GM21360 (cell line): ENCODE measurements around the gene ABHD16B.
"Not testable (repeated sequence)": the region's sequence is repeated elsewhere in the genome, so short reads cannot be mapped to it uniquely, and the experiment has no call there.

Experiments used
- ATAC-seq: cut with Tn5 transposase; IDR thresholded peaks from one replicate; pipeline ENCODE4 v1.9.1; 2021; ENCODE audit warnings: mild to moderate bottlenecking, moderate library complexity; ENCODE audit not compliant: unreplicated experiment

The ABHD16B gene

DNA sequence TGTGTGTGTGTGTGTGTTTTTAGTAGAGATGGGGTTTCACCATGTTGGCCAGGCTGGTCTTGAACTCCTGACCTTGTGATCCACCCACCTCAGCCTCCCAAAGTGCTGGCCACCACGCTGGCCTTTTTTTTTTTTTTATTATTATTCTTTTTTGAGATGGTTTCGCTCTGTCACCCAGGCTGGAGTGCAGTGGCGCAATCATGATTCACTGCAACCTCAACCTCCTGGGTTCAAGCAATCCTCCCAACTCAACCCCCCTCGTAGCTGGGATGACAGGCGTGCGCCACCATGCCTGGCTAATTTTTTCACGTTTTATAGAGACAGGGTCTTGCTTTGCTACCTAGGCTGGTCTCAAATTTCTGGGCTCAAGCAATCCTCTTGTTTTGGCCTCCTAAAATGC lies 12.9 kb downstream of the ABHD16B start:
- ATAC-seq = not testable (repeated sequence)

DNA sequence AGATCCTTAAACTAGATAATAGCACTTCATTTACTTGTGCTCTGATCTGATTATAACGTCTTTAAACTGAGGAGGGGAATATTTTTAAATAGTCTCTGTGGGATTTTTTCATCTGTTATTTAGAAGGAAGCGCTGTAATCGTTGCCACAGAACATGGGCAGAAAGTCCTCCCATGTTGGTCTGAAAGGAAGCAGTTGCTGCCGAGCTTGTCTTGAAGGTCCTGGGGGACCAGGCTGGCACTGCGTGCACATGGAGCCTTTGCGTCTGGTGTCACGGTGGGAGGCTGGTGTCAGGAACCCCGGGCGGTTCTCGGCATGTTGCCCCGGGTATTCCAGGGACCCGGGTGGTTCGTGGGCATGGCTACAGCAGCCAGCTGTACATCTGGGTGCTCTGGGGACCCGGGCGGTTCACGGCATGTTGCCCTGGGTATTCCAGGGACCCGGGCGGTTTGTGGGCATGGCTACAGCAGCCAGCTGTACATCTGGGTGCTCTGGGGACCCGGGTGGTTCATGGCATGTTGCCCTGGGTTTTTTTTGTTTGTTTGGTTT lies 15.3 kb downstream of the ABHD16B start:
- ATAC-seq = no peak

DNA sequence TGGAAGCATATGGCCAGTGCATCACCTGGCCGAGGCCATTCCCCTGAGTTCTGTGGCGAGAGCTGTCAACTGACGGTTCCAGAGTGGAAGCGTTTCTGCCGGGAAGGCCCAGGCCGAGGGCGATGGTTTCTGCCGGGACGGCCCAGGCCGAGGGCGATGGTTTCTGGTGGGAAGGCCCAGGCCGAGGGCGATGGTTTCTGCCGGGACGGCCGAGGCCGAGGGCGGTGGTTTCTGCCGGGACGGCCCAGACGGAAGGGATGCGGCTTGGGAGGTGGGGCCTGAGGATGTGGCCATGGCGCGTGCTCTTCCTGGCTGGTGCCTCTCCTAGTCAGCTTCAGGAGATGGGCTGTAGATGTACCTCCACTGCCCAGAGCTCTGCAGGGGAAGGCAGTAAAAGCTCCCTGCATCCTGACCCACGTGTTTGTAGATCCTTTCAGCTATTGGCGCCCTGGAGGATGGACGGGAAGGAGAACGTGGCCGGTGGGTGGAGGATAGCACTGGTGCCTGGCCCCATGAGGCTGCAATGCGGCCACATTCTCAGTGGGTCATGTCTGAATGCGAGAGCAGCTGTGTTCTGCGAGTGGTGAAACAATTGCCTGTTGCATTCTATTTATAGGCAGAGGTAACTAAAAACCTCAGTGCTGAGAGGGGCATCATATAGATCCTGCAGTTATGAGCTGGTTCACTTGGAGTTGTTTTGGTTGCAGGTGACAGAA lies 16.6 kb downstream of the ABHD16B start:
- ATAC-seq = no peak

DNA sequence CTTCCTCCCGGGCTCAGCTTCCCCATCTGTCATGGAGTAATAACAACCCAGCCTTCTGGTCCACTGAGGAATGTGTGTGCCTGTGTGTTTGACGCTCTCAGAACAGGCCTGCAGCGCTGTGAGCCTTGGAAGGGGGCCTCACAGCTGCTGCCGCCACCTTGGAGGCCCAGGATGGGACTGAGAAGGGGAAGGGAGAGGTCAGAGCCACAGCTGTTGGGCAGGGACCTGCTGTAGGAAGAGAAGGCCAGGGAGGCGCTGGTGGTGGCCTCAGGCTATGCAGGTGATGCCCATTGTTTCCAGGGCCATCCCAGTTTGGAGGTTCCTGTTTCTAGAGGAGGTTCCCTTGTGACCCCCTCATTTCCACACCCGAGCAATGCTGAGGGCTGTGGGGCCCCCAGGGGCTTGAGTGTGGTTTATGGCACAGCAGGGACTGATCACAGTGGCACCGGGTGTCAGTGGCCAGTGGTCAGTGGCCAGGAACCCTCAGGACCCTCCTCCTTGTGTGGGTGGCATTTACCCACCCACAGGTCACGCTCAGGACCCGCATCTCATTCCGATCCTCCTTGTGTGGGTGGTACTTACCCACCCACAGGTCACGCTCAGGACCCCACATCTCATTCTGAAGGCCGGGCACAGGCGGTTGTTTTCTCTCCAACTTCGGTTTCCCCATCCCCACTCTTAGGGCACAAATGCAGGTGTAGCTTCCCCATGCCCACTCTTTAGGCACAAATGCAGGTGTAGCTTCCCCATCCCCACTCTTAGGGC lies 17.8 kb downstream of the ABHD16B start:
- no peak for ATAC-seq

DNA sequence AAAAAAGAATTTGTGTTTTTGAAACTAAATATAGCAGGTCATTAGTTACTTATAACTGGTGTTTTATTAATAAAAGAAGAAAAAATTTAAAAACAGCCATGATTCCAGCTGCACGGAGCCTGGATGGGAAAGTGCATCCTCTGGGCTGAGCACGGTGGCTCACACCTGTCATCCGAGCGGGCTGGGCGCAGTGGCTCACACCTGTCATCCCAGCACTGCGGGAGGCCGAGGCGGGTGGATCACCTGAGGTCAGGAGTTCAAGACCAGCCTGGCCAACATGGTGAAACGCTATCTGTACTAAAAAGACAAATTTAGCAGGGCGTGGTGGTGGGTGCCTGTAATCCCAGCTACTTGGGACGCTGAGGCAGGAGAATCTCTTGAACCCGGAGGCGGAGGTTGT lies 19.6 kb downstream of the ABHD16B start:
- ATAC-seq = not testable (repeated sequence)

DNA sequence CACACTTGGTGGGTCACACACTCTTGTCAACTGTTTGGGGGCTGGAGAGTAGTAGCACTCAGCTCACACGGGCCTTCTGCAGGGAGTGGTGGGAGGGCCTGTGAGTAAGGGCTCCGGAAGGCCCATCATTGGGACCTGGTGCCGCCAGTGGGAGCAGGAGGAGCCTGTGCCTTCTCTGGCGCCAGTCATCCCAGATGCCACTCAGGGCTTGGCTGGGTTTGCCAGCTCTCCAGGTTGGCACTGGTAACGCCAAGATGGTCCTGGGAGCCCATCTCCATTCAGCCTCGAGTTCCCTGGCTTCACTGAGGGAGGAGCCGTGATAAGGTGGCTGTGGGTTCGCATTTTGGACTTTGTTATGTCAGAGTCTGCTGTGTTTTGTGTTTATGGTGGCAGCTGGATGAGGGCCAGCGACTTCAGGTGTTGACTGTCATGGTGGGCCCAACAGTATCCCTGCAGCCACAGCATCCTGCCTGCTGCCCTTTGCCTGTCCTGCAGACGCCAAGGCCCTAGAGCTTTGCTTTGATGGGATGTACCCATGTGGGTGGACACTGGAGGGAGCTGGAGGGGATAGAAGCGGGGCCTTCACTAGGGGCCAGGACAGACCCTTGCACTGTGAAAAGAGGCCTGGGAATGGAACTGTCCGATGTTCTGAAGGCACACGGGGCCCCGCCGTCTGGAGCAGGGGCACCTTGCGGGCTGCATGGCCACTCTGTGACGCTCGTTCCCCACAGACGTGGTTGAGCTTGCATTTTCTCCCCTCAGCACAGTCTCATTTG lies 20.3 kb downstream of the ABHD16B start:
- ATAC-seq = no peak

DNA sequence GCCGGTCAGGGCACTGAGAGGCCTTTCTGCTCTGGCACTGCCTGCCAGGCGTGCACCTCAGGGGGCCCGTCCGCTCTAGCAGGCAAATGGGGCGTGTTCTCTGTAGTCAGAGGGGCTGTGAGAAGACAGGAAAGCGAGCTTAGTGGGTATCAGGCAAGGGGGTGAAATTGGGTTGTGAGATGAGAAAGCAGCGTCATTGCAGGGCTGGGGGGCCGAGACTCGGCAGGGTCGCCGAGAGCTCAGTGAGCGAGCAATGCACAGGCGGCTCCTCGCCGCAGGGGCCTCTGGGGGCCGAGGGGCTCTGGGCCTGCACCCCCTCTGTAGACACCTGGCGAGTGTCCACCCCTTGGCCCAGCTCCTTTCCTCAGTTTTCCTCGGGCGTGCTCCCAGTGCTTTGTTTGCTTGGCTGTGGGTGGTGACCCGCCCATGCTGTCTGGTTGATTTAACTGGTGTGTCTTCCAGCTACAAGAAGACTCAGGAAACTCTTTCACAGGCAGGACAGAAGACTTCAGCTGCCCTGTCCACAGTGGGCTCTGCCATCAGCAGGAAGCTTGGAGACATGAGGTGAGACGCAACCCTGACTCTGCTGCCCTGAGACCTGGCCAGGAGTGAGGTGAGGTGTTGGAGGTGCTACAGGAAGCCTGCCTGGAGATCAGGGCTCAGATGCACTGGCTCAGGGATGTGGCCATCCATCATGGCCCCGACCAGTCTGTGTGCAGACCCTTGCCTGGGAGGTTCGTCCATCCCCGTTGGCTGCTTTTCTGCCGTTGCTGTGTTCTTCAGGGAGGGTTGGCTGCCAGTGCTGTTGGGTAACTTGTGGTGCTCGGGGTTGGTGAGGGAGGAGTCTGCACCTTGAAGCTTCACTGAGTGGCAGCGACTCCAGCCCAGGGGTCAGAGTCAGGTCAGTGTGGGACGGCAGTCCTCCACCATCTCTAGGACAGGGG lies 21.2 kb downstream of the ABHD16B start:
- ATAC-seq = no peak

DNA sequence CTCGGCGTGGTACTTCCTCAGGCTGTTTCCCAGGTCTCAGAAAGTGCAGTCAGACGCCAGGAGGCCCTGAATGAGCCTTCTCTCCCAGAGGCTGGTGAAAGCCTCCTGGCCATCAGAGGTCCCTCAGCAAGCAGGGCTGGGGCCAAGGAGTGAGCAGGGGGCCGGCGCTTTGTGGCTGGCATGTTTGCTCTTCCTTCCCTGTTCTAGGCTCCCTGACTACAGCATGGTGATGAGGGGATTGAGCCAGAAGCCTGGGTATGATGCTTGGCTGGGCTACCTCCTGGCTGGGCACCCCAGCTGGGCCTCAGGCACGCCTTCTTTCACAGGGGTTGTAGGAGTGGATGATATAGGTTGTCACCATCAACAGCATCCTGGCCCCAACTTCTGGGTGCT lies 21.9 kb downstream of the ABHD16B start:
- no peak for ATAC-seq

DNA sequence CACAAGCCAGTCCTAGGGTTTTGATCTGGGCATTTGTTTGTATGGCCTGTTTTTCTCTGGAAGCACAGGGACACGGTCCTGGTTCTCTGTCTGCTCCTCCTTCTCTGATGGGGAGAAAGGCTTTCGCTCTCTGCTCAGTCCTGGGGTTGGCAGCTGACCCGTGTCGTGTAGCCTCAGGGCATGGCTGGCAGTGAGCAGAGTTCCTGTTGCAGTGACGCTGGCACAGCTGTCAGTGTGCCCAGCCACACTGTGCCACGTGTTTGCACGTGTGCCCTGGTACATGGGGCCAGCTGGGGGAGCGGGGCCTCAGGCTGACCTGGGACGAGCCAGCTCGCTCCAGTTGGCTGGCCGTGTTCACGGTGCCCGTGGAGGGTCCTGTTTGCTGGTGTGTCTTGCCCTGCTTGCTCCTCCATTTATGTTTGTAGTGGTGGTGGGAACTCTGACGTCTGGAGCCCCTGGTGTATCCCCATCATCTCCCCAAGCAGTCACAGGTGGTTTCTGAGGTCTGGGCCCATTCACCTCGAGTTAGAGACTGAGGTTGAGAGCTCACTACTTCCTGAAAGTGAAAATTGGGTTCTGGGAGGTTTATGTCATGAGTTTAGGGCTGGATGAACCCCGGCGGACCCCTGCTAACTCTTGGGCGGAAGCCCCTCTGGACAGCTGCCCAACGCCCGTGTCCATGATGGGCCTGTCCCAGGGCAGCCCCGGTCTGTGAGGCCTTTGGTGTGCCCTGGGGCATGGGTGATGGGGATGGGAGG lies 23.4 kb downstream of the ABHD16B start:
- no peak for ATAC-seq

DNA sequence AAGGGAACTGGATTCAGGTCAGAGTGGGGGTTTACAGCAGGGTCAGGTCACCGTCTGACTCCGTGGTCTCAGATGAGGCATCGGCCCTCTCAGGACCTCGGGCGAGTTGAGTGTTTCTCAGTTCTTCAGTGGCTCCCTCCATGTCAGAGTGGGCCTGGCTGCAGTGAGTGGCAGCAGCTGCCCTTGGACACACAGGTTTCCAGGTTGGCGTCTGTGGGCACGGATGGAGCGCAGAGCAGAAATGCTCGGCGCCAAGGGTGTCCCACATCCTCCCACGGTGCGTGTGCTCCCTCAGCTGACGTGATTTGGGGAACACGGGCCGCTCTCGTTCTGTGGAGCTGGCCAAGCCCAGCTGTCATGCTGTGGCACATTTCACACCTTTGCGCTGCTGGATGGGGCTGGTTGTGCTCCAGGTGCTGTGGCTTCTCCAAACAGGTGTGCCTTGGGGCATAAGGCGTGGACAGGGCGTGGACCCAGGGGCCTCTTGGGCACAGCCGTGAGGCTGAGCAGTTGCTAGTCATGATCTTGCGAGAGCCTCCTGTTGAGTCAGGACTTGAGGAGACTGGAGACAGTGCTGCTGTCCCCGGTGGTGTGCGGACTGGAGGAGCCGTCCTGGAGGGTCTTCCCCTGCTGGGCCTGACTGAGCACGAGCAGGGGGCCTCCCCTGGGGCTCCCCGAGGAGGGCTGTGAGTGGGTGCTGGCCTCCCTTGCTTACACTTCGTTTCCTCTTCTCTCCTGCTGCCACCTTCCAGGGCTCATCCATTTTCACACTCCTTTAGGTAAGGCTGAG lies 24.2 kb downstream of the ABHD16B start:
- no peak for ATAC-seq

DNA sequence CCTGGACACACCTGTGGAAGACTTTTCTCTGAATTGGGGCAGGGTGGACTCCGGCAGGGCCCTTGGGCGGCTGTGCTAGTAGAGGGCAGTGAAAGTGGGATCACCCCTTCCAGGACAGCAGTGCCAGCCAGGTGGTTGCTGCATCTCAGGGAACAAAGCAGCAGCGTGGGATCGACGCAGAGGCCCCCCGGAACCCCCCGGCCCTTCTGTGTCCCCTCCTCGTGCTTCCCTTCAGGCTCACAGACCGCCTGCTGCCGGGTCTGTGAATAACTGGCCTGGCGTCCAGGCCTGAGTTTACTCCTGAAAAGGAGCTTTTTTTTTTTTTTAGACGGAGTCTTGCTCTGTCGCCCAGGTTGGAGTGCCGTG lies 24.7 kb downstream of the ABHD16B start:
- ATAC-seq = no peak

DNA sequence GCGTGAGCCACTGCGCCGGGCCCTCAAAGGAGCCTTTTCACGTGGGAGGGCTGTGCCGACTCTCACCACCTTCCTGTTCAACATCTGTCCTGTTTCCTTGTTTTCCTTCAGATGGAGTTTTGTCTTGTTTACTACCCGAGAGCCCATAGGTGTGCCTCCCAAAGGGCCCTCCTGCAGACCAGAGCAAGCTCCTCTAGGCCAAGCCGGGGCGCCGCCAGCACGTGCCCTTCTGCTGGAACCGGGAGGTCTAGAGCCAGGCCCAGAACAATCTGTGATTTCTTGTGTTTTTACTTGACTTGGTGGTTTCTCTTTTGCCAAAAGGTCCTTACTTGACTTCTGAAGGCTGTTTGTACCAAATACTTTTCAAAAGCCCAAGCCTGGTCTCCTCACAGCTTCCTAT lies 25.6 kb downstream of the ABHD16B start:
- ATAC-seq = no peak

DNA sequence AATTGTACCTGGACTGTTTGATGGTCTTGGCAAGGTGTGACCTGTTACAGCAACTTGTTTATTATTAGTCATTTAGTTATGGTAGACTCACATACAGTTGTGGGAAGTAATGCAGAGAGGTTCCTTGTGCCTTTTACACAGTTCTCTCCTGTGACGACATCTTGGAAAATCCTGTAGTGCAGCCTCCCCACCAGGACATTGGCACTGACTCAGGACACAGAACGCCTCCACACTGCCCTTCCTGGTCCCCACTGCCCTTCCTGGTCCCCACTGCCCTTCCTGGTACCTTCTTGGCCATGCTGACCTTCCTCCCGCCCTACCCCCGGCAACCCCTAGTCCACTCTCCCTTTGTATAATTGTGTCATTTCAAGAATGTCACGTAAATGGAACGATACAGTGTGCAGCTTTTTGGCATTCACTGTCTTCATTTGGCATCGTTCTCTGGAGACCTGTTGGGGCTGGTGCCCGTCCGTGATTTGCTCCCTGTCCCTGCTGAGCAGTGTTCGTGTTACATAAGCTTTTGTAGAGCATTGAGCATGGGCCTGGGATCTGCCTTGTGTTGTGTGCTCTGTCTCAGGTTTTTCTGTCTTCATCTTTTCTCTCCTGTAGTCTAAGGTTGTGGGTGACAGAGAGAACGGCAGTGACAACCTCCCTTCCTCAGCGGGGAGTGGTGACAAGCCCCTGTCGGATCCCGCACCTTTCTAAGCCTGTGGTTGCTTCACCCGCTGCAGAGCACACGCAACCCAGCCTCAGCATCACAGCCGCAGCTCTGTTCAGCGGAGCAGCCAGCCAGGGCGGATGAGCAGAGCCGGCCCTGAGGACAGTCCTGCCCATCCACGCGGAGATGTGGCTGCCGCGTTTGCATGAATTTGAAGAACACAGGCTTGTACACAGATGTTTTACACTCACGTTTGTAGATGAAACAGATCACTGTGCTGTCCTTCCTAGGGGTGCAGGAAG lies 28.2 kb downstream of the ABHD16B start:
- ATAC-seq = no peak

DNA sequence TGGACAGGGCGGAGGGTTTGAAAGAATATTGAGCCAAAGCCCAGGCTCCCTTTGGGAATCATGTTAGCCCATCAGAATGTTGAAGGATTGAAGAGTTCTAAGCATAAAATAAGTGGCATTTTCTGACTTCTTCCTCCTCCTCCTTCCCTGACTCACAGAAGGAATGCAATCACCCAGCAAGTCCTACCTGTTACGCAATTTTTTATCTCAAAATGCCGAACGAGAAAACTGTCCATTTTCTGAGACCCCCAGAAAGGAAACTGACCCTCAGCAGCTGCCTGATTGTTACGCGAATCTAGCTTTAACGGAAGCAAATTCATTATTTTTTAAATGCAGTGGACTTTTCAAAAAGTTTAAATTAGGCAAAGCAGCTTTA lies 28.9 kb downstream of the ABHD16B start:
- ATAC-seq = no peak

DNA sequence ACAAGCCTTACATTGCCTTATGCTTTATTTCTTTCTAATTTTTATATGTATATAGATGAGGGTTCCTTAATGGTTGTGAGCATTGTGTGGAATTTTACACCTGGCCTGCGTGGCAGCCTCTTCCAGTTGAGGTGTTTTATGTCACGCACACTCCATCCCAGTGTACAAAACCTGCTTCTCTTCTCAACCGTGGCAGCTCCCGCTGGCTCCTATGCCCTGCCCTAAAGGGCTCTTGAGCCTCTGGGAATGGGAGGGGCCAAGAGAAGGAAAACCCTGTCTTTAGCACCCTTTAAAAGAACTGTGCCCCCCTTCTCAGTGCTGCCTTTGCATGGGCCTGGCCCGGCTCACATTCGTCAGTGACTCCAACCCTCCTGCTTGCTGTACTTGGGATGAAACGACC lies 29.3 kb downstream of the ABHD16B start:
- no peak for ATAC-seq

DNA sequence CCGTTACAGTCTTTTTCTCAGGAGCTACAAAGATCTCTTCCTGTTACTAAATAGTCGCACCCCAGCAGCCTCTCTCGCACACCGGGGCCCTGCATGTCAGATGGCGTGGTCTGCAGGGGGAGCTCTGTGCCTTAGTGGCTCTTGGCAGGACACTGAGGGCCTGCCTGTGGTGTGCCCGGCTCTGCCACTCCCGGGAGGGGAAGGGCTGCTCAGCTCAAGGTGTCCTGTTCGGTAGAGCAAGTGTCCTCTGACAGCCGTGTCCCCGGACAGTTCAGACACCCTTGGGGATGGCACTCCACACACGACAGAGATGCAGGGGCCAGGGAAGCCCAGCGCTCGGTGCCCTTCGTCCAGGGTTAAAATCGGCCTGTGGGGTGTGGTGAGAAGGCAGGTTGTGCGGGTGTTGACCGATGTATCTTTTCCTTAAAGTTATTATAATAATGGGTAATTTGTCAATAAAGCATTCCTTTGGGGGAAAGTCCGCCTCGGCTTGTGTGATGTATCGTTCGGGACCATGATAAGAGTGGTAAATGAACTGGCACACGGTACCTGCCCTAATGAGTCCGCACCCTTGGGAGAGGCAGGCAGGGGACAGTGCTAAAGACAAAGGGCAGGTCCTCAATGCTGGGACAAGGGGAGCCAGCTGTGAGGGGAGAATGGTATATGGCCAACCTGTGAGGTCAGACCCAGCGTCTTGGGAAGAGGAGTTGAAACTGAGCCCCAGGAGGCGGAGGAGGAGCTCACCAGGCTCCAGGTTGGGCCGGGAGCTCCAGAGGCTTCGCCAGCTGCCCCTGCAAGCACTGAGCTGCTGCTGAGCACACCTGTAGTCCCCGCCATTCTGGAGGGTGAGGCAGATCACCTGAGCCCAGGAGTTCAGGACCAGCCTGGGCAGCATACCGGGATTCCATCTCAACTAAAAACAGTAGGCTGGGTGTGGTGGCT lies 30.0 kb downstream of the ABHD16B start:
- ATAC-seq = no peak

DNA sequence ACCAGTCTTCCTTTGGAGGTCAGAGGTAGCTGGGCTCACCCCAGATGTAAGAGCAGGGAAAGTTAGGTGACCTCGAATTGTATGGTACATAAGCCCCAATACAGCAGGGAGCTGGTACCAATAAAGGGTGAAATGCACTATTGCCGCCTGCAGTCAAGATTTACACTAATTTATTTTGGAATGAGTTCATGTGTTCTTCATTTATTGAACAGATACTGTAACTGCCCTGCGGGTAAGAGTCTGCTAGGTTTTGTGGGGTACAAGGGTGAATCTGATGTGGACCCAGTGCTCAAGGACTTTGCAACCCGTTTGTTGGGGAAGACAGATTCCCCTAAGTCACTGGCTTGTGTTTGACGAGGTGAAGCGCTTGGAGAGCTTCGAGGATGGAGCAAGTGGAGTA lies 31.1 kb downstream of the ABHD16B start:
- no peak for ATAC-seq
